Caco-2 (cell line): ENCODE measurements around the gene ADARB2. TPM values are rescaled to one million over a fixed set of nuclear protein-coding genes. Genes with fewer than 3 reads are reported as not detected.

Experiments
- BruUV-seq: library from RNA; stranded (reverse); fragments of 400-500 nt; replicated peaks from 2 replicates; lab custom pipeline; 2021; lab: Mats Ljungman, UMichigan
- CTCF ChIA-PET: fragments of 300-600 bp; sonication (Branson Sonifier 250); formaldehyde crosslinking; loops from one replicate; lab custom pipeline; 2022; ENCODE audit warnings: antibody characterized with exemption; lab: Charles Lee
- POLR2A ChIA-PET: fragments of 300-600 bp; sonication (Branson Sonifier 250); formaldehyde crosslinking; loops from one replicate; lab custom pipeline; 2022; ENCODE audit warnings: antibody characterized with exemption; lab: Charles Lee
- DNase-seq, 2 experiments: peaks; one replicate each; pipeline versions ENCODE4 v3.0.0 to v3.0.0-alpha.2; 2020 to 2022
- H3K27me3 ChIP-seq: replicated peaks from 2 replicates; pipeline ENCODE4 v1.6.0; 2011; ENCODE audit warnings: low read length; ENCODE audit not compliant: control insufficient read depth, insufficient read depth
- H3K36me3 ChIP-seq: 2 replicates; pipeline ENCODE4 v1.5.1; 2011; ENCODE audit warnings: low read length; ENCODE audit not compliant: control insufficient read depth, insufficient read depth
- H3K4me1 ChIP-seq: fragments of 250-450 bp; sonication (Bioruptor Pico); 2 replicates; pipeline ENCODE4 v1.5.1; 2020; ENCODE audit warnings: mild to moderate bottlenecking
- H3K4me3 ChIP-seq: 2 replicates; pipeline ENCODE4 v1.5.1; 2011; ENCODE audit warnings: low read depth, mild to moderate bottlenecking, control low read depth, low read length
- H3K9me3 ChIP-seq: fragments of 250-450 bp; sonication (Bioruptor Pico); 2 replicates; pipeline ENCODE4 v1.5.1; 2020; ENCODE audit warnings: mild to moderate bottlenecking, moderate library complexity
- H3K27ac Mint-ChIP-seq: one replicate; pipeline ENCODE4 v1.8.0; 2022; ENCODE audit warnings: mixed read lengths; ENCODE audit not compliant: unreplicated experiment
- H3K27me3 Mint-ChIP-seq: one replicate; pipeline ENCODE4 v1.8.0; 2022; ENCODE audit warnings: mixed read lengths; ENCODE audit not compliant: insufficient read depth, unreplicated experiment
- H3K36me3 Mint-ChIP-seq: one replicate; pipeline ENCODE4 v1.8.0; 2022; ENCODE audit warnings: mild to moderate bottlenecking, mixed read lengths; ENCODE audit not compliant: insufficient read depth, unreplicated experiment
- H3K4me1 Mint-ChIP-seq: one replicate; pipeline ENCODE4 v1.8.0; 2022; ENCODE audit warnings: low read depth, mixed read lengths; ENCODE audit not compliant: unreplicated experiment
- H3K4me3 Mint-ChIP-seq: one replicate; pipeline ENCODE4 v1.8.0; 2022; ENCODE audit warnings: mild to moderate bottlenecking, moderate library complexity, mixed read lengths; ENCODE audit not compliant: unreplicated experiment
- H3K9me3 Mint-ChIP-seq: one replicate; pipeline ENCODE4 v1.8.0; 2022; ENCODE audit warnings: mixed read lengths; ENCODE audit not compliant: unreplicated experiment
- intact Hi-C: fragments of 100-400 bp; cut with micrococcal nuclease; formaldehyde crosslinking; loops from one replicate; pipeline ENCODE4 v1.10.0; 2022; ENCODE audit not compliant: unreplicated experiment
- total RNA-seq: library from RNA; stranded (reverse); gene quantifications from 2 replicates; pipeline ENCODE4 v1.2.3, GENCODE V29; 2022
- TF ChIP-seq, protein P1 (sequence below), 2 experiments: fragments of 200-600 bp in 1 of 2; IDR thresholded peaks; 1 replicate in 1 of 2; 2 replicates in 1 of 2; pipeline versions ENCODE4 v1.5.1 to v1.8.0; 2011 to 2022; ENCODE audit warnings: antibody characterized with exemption in 1 of 2, control low read depth in 1 of 2, inconsistent platforms in 1 of 2, low read depth in 1 of 2, low read length in 1 of 2, mild to moderate bottlenecking in 1 of 2, moderate library complexity in 1 of 2; ENCODE audit not compliant: insufficient read depth in 1 of 2, severe bottlenecking in 1 of 2, unreplicated experiment in 1 of 2

The ADARB2 gene
- total RNA-seq, 1 experiment from 2014 or later: 0.27 TPM

DNA sequence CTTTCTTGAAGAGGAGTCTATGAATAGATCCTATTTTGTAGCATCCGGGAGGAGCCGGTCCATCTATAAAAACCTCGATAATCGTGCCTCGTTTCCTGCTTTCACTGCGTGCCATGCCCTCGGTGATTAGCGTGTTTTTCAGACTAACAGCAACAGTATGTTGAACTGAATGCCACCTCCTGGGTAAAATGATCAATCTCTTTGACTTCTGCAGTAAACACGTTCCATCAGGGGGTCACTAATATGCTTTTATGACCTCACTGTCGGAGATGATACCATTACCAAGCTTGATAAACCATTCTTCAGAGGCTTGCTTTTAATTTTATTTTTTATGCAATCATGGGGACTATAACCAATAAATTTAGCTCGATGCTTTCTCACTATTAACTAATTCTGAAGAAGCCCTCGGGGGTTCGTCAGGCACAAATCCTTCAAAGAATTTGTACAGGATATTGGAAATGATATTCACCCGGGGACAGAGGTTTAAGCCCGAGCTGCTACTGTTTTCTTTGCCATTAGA lies 228.3 kb downstream of the ADARB2 start:
- Mint-ChIP-seq H3K27me3 (peaks cover 23% of the 10 kb centered on the region), H3K4me1 (no peaks in the 10 kb centered on the region), H3K36me3 (no peaks in the 10 kb centered on the region), H3K4me3 (no peak overlapping the region), H3K27ac (no peak overlapping the region), H3K9me3 (no peaks in the 10 kb centered on the region)
- Histone ChIP-seq H3K4me3 (no peak overlapping the region), H3K27me3 (no peaks in the 10 kb centered on the region; the same call in 1 of the 2 replicates), H3K4me1 (no peaks in the 10 kb centered on the region), H3K9me3 (peaks cover 2% of the 10 kb centered on the region), H3K36me3 (no peaks in the 10 kb centered on the region)
- ChIA-PET CTCF (no interaction called here), POLR2A (no interaction called here)
- no peak for DNase-seq
- intact Hi-C loops: no loop called here
- TF ChIP-seq, protein P1, sequence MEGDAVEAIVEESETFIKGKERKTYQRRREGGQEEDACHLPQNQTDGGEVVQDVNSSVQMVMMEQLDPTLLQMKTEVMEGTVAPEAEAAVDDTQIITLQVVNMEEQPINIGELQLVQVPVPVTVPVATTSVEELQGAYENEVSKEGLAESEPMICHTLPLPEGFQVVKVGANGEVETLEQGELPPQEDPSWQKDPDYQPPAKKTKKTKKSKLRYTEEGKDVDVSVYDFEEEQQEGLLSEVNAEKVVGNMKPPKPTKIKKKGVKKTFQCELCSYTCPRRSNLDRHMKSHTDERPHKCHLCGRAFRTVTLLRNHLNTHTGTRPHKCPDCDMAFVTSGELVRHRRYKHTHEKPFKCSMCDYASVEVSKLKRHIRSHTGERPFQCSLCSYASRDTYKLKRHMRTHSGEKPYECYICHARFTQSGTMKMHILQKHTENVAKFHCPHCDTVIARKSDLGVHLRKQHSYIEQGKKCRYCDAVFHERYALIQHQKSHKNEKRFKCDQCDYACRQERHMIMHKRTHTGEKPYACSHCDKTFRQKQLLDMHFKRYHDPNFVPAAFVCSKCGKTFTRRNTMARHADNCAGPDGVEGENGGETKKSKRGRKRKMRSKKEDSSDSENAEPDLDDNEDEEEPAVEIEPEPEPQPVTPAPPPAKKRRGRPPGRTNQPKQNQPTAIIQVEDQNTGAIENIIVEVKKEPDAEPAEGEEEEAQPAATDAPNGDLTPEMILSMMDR (IDR thresholded peaks at IDR 0.05; ENCODE audit: insufficient read depth in 1 of 2, low read depth in 1 of 2, low read length in 1 of 2, severe bottlenecking in 1 of 2, unreplicated experiment in 1 of 2): no peak
- BruUV-seq: no TSS peak

DNA sequence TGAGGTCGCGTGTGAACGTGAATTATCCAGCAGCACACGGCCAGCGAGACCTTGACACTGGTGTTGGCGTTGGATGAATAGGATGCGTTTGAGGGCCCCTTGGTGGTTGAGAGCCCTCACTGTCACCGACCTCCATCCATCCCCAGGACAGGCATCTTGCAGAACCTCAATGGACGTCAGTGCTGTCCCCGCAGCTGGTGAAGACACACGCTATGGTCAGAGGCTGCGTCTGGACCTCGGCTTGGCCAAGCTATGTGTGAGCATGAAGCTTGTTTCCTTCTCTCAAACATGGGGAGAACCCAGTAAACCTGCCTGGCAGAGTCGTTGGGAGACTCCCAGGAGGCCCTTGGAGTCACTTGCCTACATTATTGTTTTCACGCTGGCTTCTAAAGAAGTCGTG lies 229.2 kb downstream of the ADARB2 start:
- Mint-ChIP-seq H3K4me1 (no peaks in the 10 kb centered on the region), H3K27me3 (peaks cover 23% of the 10 kb centered on the region), H3K36me3 (no peaks in the 10 kb centered on the region), H3K4me3 (no peak overlapping the region), H3K9me3 (no peaks in the 10 kb centered on the region), H3K27ac (no peak overlapping the region)
- H3K4me1 ChIP-seq: no peaks in the 10 kb centered on the region
- TF ChIP-seq, protein P1 (IDR thresholded peaks at IDR 0.05; ENCODE audit: insufficient read depth in 1 of 2, low read depth in 1 of 2, low read length in 1 of 2, severe bottlenecking in 1 of 2, unreplicated experiment in 1 of 2): no peak
- no peak for DNase-seq
- CTCF ChIA-PET: no interaction called here
- no peaks in the 10 kb centered on the region; the same call in 1 of the 2 replicates for H3K27me3 ChIP-seq
- H3K9me3 ChIP-seq: peaks cover 8% of the 10 kb centered on the region
- BruUV-seq: no TSS peak
- intact Hi-C loops: no loop called here
- H3K36me3 ChIP-seq: no peaks in the 10 kb centered on the region
- H3K4me3 ChIP-seq: no peak overlapping the region
- POLR2A ChIA-PET: no interaction called here

- POLR2A ChIA-PET: no interaction called here
- no TSS peak for BruUV-seq
- no peak overlapping the region for H3K4me3 Mint-ChIP-seq
- Histone ChIP-seq H3K27me3 (no peaks in the 10 kb centered on the region; the same call in 1 of the 2 replicates), H3K4me3 (no peak overlapping the region), H3K9me3 (peaks cover 8% of the 10 kb centered on the region), H3K36me3 (no peaks in the 10 kb centered on the region), H3K4me1 (no peaks in the 10 kb centered on the region)
- H3K9me3 Mint-ChIP-seq: no peaks in the 10 kb centered on the region
- TF ChIP-seq, protein P1 (IDR thresholded peaks at IDR 0.05; ENCODE audit: insufficient read depth in 1 of 2, low read depth in 1 of 2, low read length in 1 of 2, severe bottlenecking in 1 of 2, unreplicated experiment in 1 of 2): no peak
- H3K4me1 Mint-ChIP-seq: no peaks in the 10 kb centered on the region
- H3K27ac Mint-ChIP-seq: no peak overlapping the region
- CTCF ChIA-PET: no interaction called here
- no peaks in the 10 kb centered on the region for H3K36me3 Mint-ChIP-seq
- peaks cover 23% of the 10 kb centered on the region for H3K27me3 Mint-ChIP-seq
- DNase-seq: no peak
- intact Hi-C loops: no loop called here
Measured at GRCh38 chr10:1507436-1507835, 229.9 kb downstream of the ADARB2 start.
